Esophagus squamous epithelium (tissue), 4 donors: Measurements from ENCODE around the gene CCDC144A.
"Not testable (repeated sequence)": the region's sequence is repeated elsewhere in the genome, so short reads cannot be mapped to it uniquely, and the experiment has no call there.

ENCODE experiments used
- CTCF ChIP-seq, 6 experiments: fragments of 450-650 bp in 4 of 6; fragments of 200-600 bp in 2 of 6; sonication (generic) in 2 of 6; IDR thresholded peaks; one replicate each; pipeline ENCODE4 v1.5.1; 2016 to 2019; ENCODE audit warnings: antibody characterized with exemption in 6 of 6, mild to moderate bottlenecking in 4 of 6, moderate library complexity in 4 of 6
- POLR2A ChIP-seq, 4 donors: fragments of 450-650 bp; IDR thresholded peaks; one replicate each; pipeline ENCODE4 v1.6.1; 2017; ENCODE audit warnings: antibody characterized with exemption in 4 of 4, mild to moderate bottlenecking in 4 of 4, moderate library complexity in 3 of 4

GRCh38 chr17:16683290-16684138, 6.5 kb upstream of the CCDC144A start:
- TF ChIP-seq CTCF, POLR2A (IDR thresholded peaks at IDR 0.05): not testable (repeated sequence)
